A673 (cell line): ENCODE data around the gene NFIC. TPM values are rescaled to one million over a fixed set of nuclear protein-coding genes. Genes with fewer than 3 reads are reported as not detected.
"Not testable (repeated sequence)": the region's sequence is repeated elsewhere in the genome, so short reads cannot be mapped to it uniquely, and the experiment has no call there.

Experiments used
- BruUV-seq: library from RNA; stranded (reverse); fragments of 400-500 nt; replicated peaks from 2 replicates; lab custom pipeline; 2021; lab: Mats Ljungman, UMichigan
- CTCF ChIA-PET: fragments of 300-600 bp; sonication (Branson Sonifier 250); formaldehyde crosslinking; loops from one replicate; lab custom pipeline; 2022; ENCODE audit warnings: antibody characterized with exemption; lab: Charles Lee
- POLR2A ChIA-PET: fragments of 300-600 bp; sonication (Branson Sonifier 250); formaldehyde crosslinking; loops from one replicate; lab custom pipeline; 2022; ENCODE audit warnings: antibody characterized with exemption; ENCODE audit not compliant: low non-redundant PET; lab: Charles Lee
- DNase-seq: peaks from one replicate; pipeline ENCODE4 v3.0.0-alpha.2; 2015; ENCODE audit warnings: low spot score
- H3K27ac ChIP-seq: fragments of 200-600 bp; sonication (generic); 2 replicates; pipeline ENCODE4 v1.5.1; 2016; ENCODE audit warnings: mixed run types, low read depth, mild to moderate bottlenecking, mixed read lengths, antibody characterized with exemption, low read length; ENCODE audit not compliant: poor library complexity, severe bottlenecking
- H3K27me3 ChIP-seq: fragments of 200-600 bp; sonication (generic); replicated peaks from 2 replicates; pipeline ENCODE4 v1.6.1; 2017; ENCODE audit warnings: mixed run types, low read depth, mild to moderate bottlenecking, mixed read lengths, antibody characterized with exemption, low read length; ENCODE audit not compliant: insufficient read depth, poor library complexity
- H3K36me3 ChIP-seq: fragments of 200-600 bp; sonication (generic); 2 replicates; pipeline ENCODE4 v1.6.1; 2016; ENCODE audit warnings: mixed run types, mild to moderate bottlenecking, mixed read lengths, antibody characterized with exemption, low read length; ENCODE audit not compliant: insufficient read depth, poor library complexity, severe bottlenecking
- H3K4me1 ChIP-seq: fragments of 200-600 bp; sonication (generic); 2 replicates; pipeline ENCODE4 v1.6.1; 2017; ENCODE audit warnings: mixed run types, mild to moderate bottlenecking, mixed read lengths, antibody characterized with exemption, low read length; ENCODE audit not compliant: insufficient read depth, poor library complexity, severe bottlenecking
- H3K4me3 ChIP-seq: fragments of 200-600 bp; sonication (generic); 2 replicates; pipeline ENCODE4 v1.5.1; 2016; ENCODE audit warnings: low read depth, mixed run types, mild to moderate bottlenecking, mixed read lengths, low read length; ENCODE audit not compliant: poor library complexity, severe bottlenecking
- H3K9me3 ChIP-seq: fragments of 200-600 bp; sonication (generic); 2 replicates; pipeline ENCODE4 v1.6.1; 2016; ENCODE audit warnings: mixed run types, low read depth, mild to moderate bottlenecking, mixed read lengths, antibody characterized with exemption, low read length; ENCODE audit not compliant: poor library complexity, severe bottlenecking
- CTCF ChIP-seq: fragments of 300-800, 200-600 bp; sonication (generic); conservative IDR thresholded peaks from 2 replicates; pipeline ENCODE4 v1.5.1; 2017; ENCODE audit warnings: low read depth, mild to moderate bottlenecking, antibody characterized with exemption, low read length, moderate library complexity, mixed read lengths
- EZH2 ChIP-seq: fragments of 200-600 bp; sonication (generic); IDR thresholded peaks from 2 replicates; pipeline ENCODE4 v1.6.1; 2017; ENCODE audit warnings: borderline replicate concordance, low read depth, mild to moderate bottlenecking, mixed read lengths, antibody characterized with exemption, low read length; ENCODE audit not compliant: poor library complexity, severe bottlenecking
- intact Hi-C: fragments of 100-400 bp; cut with micrococcal nuclease; formaldehyde crosslinking; loops from one replicate; pipeline ENCODE4 v1.10.0; 2022; ENCODE audit not compliant: unreplicated experiment
- total RNA-seq: library from RNA; stranded (reverse); gene quantifications from 2 replicates; pipeline ENCODE4 v1.2.3, GENCODE V29; 2021

Gene NFIC
- total RNA-seq, 1 experiment from 2014 or later = 112 TPM

- H3K27ac ChIP-seq = no peak overlapping the region
- ChIA-PET CTCF (interaction anchor here (1.0 kb wide), 1 partner anchor 103 kb away, joined by 4 read pairs; no protein-coding TSS in a partner anchor), POLR2A (no interaction called here)
- H3K36me3 ChIP-seq = no peaks in the 10 kb centered on the region
- H3K27me3 ChIP-seq = no peaks in the 10 kb centered on the region
- intact Hi-C loops = no loop called here
- DNase-seq = no peak
- H3K9me3 ChIP-seq = no peaks in the 10 kb centered on the region
- H3K4me1 ChIP-seq = peaks cover 8% of the 10 kb centered on the region
- H3K4me3 ChIP-seq = no peak overlapping the region
- TF ChIP-seq CTCF (no peak), EZH2 (no peak)
- no TSS peak for BruUV-seq
Observed at GRCh38 chr19:3338541-3339181, 27.7 kb upstream of the NFIC start.

GRCh38 chr19:3340340-3340739 lies 26.0 kb upstream of the NFIC start:
- Histone ChIP-seq H3K9me3 (no peaks in the 10 kb centered on the region), H3K4me3 (no peak overlapping the region), H3K27me3 (no peaks in the 10 kb centered on the region), H3K27ac (no peak overlapping the region), H3K36me3 (no peaks in the 10 kb centered on the region), H3K4me1 (peaks cover 8% of the 10 kb centered on the region)
- ChIA-PET POLR2A (no interaction called here), CTCF (interaction anchor here (0.5 kb wide), 1 partner anchor 215 kb away, joined by 5 read pairs; no protein-coding TSS in a partner anchor)
- intact Hi-C loops = no loop called here
- BruUV-seq = no TSS peak
- DNase-seq = no peak
- TF ChIP-seq CTCF (no peak), EZH2 (no peak)

- Histone ChIP-seq H3K36me3 (no peaks in the 10 kb centered on the region), H3K27me3 (no peaks in the 10 kb centered on the region), H3K4me3 (no peak overlapping the region), H3K9me3 (no peaks in the 10 kb centered on the region), H3K27ac (no peak overlapping the region), H3K4me1 (peaks cover 9% of the 10 kb centered on the region)
- no peak for DNase-seq
- TF ChIP-seq CTCF (no peak), EZH2 (no peak)
- intact Hi-C loops = no loop called here
- POLR2A ChIA-PET = no interaction called here
- CTCF ChIA-PET = no interaction called here
- BruUV-seq = no TSS peak
Observed at GRCh38 chr19:3342246-3342645, 24.1 kb upstream of the NFIC start.

- H3K4me3 ChIP-seq, BruUV-seq, POLR2A ChIA-PET, H3K27ac ChIP-seq, H3K4me1 ChIP-seq, H3K27me3 ChIP-seq, DNase-seq, H3K9me3 ChIP-seq, intact Hi-C loops, H3K36me3 ChIP-seq: not testable (repeated sequence)
- CTCF ChIA-PET = interaction anchor here (0.5 to 0.6 kb wide), 2 partner anchors 85 to 124 kb away, joined by 3 to 4 read pairs; no protein-coding TSS in a partner anchor
Observed at GRCh38 chr19:3342962-3343361, 23.4 kb upstream of the NFIC start.
